WTC11 (cell line): ENCODE measurements around the gene HTRA2. TPM values are rescaled to one million over a fixed set of nuclear protein-coding genes. Genes with fewer than 3 reads are reported as not detected.
A peak's percentile ranks its signal among the peaks of the same experiment; 100 is the strongest.

Experiments
- ATAC-seq: fragments of 200-7000 bp; cut with Tn5 transposase; 2 replicates; pipeline ENCODE4 v1.10.0; 2021; ENCODE audit warnings: mild to moderate bottlenecking, moderate library complexity
- CTCF ChIA-PET: fragments of 300-600 bp; sonication (Branson Sonifier 250); formaldehyde crosslinking; loops from one replicate; lab custom pipeline; 2021; ENCODE audit warnings: antibody characterized with exemption; lab: Charles Lee
- POLR2A ChIA-PET: fragments of 350-600 bp; sonication (Branson Sonifier 250); formaldehyde crosslinking; loops from one replicate; lab custom pipeline; 2021; ENCODE audit warnings: antibody characterized with exemption; lab: Charles Lee
- DNase-seq: peaks from one replicate; pipeline ENCODE4 v3.0.0; 2021; ENCODE audit warnings: low spot score
- H3K27ac Mint-ChIP-seq: 2 replicates; pipeline ENCODE4 v1.8.0; 2021; ENCODE audit warnings: mixed read lengths
- H3K27me3 Mint-ChIP-seq: 2 replicates; pipeline ENCODE4 v1.8.0; 2021; ENCODE audit warnings: low read depth, mild to moderate bottlenecking, moderate library complexity, mixed read lengths
- H3K36me3 Mint-ChIP-seq: 2 replicates; pipeline ENCODE4 v1.8.0; 2021; ENCODE audit warnings: mixed read lengths
- H3K4me1 Mint-ChIP-seq: 2 replicates; pipeline ENCODE4 v1.8.0; 2022; ENCODE audit warnings: mixed read lengths
- H3K4me3 Mint-ChIP-seq: 2 replicates; pipeline ENCODE4 v1.8.0; 2021; ENCODE audit warnings: mild to moderate bottlenecking, moderate library complexity, mixed read lengths
- H3K9me3 Mint-ChIP-seq: 2 replicates; pipeline ENCODE4 v1.8.0; 2021; ENCODE audit warnings: mixed read lengths
- CREB1 ChIP-seq: sonication (generic); formaldehyde crosslinking; IDR thresholded peaks from 2 replicates; pipeline ENCODE4 v1.8.0; 2023; ENCODE audit warnings: mild to moderate bottlenecking, missing genetic modification reagents
- EMX1 ChIP-seq: fragments of 250-450 bp; sonication (Bioruptor Pico); IDR thresholded peaks from 2 replicates; pipeline ENCODE4 v1.8.0; 2021; ENCODE audit warnings: mild to moderate bottlenecking
- ESRRA ChIP-seq: sonication (generic); formaldehyde crosslinking; IDR thresholded peaks from 2 replicates; pipeline ENCODE4 v1.8.1; 2022; ENCODE audit warnings: mild to moderate bottlenecking, missing genetic modification reagents, borderline replicate concordance
- FOXK1 ChIP-seq: sonication (generic); formaldehyde crosslinking; IDR thresholded peaks from 2 replicates; pipeline ENCODE4 v1.8.0; 2022; ENCODE audit warnings: mild to moderate bottlenecking, moderate library complexity, missing genetic modification reagents
- GABPB1 ChIP-seq: sonication (generic); formaldehyde crosslinking; IDR thresholded peaks from 2 replicates; pipeline ENCODE4 v1.8.1; 2023; ENCODE audit warnings: mild to moderate bottlenecking, missing genetic modification reagents
- KAT7 ChIP-seq: sonication (generic); formaldehyde crosslinking; IDR thresholded peaks from 2 replicates; pipeline ENCODE4 v1.8.1; 2023; ENCODE audit warnings: missing genetic modification reagents, mild to moderate bottlenecking, borderline replicate concordance
- NR2C2 ChIP-seq: sonication (generic); formaldehyde crosslinking; IDR thresholded peaks from 2 replicates; pipeline ENCODE4 v1.8.0; 2022; ENCODE audit warnings: mild to moderate bottlenecking, missing genetic modification reagents
- SMAD3 ChIP-seq: sonication (generic); formaldehyde crosslinking; IDR thresholded peaks from 2 replicates; pipeline ENCODE4 v1.8.0; 2022; ENCODE audit warnings: missing genetic modification reagents, mild to moderate bottlenecking, borderline replicate concordance
- TP53 ChIP-seq: sonication (generic); formaldehyde crosslinking; IDR thresholded peaks from 2 replicates; pipeline ENCODE4 v1.8.1; 2023; ENCODE audit warnings: mild to moderate bottlenecking, missing genetic modification reagents
- ZNF317 ChIP-seq: sonication (generic); formaldehyde crosslinking; IDR thresholded peaks from 2 replicates; pipeline ENCODE4 v1.8.1; 2023; ENCODE audit warnings: low read depth, mild to moderate bottlenecking, moderate library complexity, missing genetic modification reagents, borderline replicate concordance
- ZNF396 ChIP-seq: fragments of 250-450 bp; sonication (Bioruptor Pico); IDR thresholded peaks from 2 replicates; pipeline ENCODE4 v1.8.0; 2021; ENCODE audit warnings: mild to moderate bottlenecking, moderate library complexity, borderline replicate concordance
- ZNF416 ChIP-seq: fragments of 250-450 bp; sonication (Bioruptor Pico); IDR thresholded peaks from 2 replicates; pipeline ENCODE4 v1.9.0; 2021; ENCODE audit warnings: mild to moderate bottlenecking, inconsistent platforms
- ZNF423 ChIP-seq: fragments of 250-450 bp; sonication (Bioruptor Pico); IDR thresholded peaks from 2 replicates; pipeline ENCODE4 v2.1.2; 2022; ENCODE audit warnings: mild to moderate bottlenecking, moderate library complexity
- total RNA-seq: library from RNA; stranded (reverse); gene quantifications from 3 replicates; pipeline ENCODE4 v1.2.3, GENCODE V29; 2021
- TF ChIP-seq, protein P1 (sequence below): sonication (generic); formaldehyde crosslinking; IDR thresholded peaks from 2 replicates; pipeline ENCODE4 v1.8.1; 2022; ENCODE audit warnings: missing genetic modification reagents, borderline replicate concordance
- TF ChIP-seq, protein P2 (sequence below): sonication (generic); formaldehyde crosslinking; IDR thresholded peaks from 2 replicates; pipeline ENCODE4 v1.8.0; 2022; ENCODE audit warnings: mild to moderate bottlenecking, missing genetic modification reagents
- TF ChIP-seq, protein P3 (sequence below): sonication (generic); formaldehyde crosslinking; IDR thresholded peaks from 2 replicates; pipeline ENCODE4 v1.8.1; 2022; ENCODE audit warnings: low read depth, mild to moderate bottlenecking, moderate library complexity, missing genetic modification reagents, borderline replicate concordance
- TF ChIP-seq, protein P4 (sequence below): sonication (generic); formaldehyde crosslinking; IDR thresholded peaks from 2 replicates; pipeline ENCODE4 v1.8.0; 2022; ENCODE audit warnings: mild to moderate bottlenecking, missing genetic modification reagents

Gene HTRA2
- total RNA-seq, 1 experiment from 2014 or later, result 30.0 TPM

DNA sequence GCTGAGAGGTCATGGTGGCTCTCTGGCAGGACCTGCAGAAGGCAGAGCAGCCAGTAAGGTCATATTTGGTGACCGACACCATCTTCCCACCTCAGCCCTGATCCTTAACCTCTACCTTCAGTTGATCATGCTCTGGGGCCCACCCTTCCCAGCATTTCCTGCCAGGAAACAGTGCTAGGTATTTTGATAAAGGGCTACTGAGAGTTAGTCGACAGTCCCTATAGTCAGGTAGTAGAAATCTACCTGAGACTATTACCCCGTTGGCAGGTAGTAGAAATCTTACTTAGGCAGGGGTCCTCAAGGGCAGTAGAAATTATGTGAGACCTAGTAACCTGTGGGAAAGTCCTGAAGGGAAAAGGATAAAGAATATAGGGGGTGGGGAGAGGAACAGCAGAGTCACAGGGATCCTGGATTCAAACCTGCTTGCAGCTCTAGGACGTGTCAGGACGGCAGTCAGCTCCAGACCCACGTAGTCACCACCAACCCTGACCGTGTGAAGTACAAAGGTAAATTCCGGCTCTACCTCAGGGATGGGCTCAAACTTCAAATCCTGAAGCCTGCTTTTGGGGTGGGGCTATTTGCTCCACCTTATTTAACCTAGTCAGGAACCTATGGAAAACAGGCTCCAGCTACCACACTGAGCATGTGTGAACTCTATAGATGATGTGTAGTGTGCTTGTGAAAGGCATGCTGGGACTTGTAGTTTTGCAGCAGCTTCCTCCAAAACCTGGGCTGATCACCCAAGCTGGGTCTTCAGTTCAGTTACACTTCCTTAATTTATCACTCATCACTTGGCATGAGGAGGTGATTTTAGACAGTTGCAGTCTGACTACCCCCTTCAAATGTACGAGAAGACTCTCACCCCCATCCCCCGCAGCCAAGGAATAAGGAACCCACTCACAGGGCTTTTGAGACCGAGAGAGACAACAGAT is 3.8 kb upstream of the HTRA2 start, which contains the start of gene DQX1:
Gene DQX1, minus strand, starts transcription at position 515 of the 932 bp plus-strand sequence. Its CDS starts 502 bp downstream, at position 13.
- TF ChIP-seq TP53 (CRISPR knock-in tag) (no peak), ESRRA (no peak), ZNF317 (CRISPR knock-in tag) (peak; percentile 98)
- TF ChIP-seq, all 79 proteins: peak for 1
- ATAC-seq (peak; percentile 21), DNase-seq (no peak)
- Mint-ChIP-seq H3K27me3 (peaks cover 27% of the 10 kb centered on the region), H3K9me3 (0 out of 2 replicates have a peak, but pooled peaks cover 3% of the 10 kb centered on the region), H3K36me3 (peaks cover 21% of the 10 kb centered on the region), H3K4me3 (peak within 1 kb of the TSS; percentile 41), H3K4me1 (peaks cover 14% of the 10 kb centered on the region), H3K27ac (peak within 1 kb of the TSS; percentile 60; the same call in 1 of the 2 replicates)
- CTCF ChIA-PET, result interaction anchor here (0.7 to 1.5 kb wide), 7 partner anchors 9 to 348 kb away, joined by 3 to 5 read pairs (median 4); partner anchors contain the start of genes CCDC142, MOB1A and TTC31
- POLR2A ChIA-PET, result interaction anchor here (0.6 to 1.1 kb wide), 2 partner anchors 18 to 44 kb away, joined by 3 to 4 read pairs; partner anchors contain the start of genes CCDC142 and TTC31

DNA sequence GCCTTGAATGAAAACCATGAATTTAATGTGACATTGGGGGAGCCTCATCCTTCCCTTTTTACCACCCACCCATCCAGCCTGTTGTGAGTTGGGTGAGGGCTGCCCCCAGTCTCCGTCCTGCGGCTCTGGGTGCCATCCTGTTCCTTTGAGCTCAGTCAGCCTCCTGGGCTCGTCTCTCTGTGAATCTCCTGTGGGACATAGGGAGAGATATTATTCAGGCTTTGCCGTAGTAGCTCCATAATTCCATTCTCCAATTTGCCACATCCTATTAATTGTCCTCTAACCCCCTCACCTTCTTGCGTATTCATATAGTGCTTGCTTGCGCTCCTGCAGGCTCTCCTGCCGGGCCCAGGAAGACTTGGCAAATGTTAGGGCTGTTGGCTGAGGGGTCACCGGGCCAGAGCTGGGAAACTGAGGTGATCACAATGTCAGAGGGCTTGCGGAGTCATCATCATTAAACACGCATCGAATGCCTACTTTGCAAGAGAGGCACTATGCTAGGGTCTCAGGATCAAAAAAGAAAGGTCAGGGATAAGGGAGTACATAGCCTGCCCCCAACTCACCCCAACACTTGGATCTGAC is 3.0 kb upstream of the HTRA2 start:
- ATAC-seq (no peak), DNase-seq (no peak)
- POLR2A ChIA-PET, result interaction anchor here (0.6 to 1.1 kb wide), 2 partner anchors 18 to 44 kb away, joined by 3 to 4 read pairs; partner anchors contain the start of genes CCDC142 and TTC31
- Mint-ChIP-seq H3K4me1 (peaks cover 14% of the 10 kb centered on the region), H3K36me3 (peaks cover 21% of the 10 kb centered on the region), H3K27ac (no peak overlapping the region), H3K9me3 (0 out of 2 replicates have a peak, but pooled peaks cover 3% of the 10 kb centered on the region), H3K4me3 (peak overlapping the region; percentile 41), H3K27me3 (peaks cover 21% of the 10 kb centered on the region)
- TF ChIP-seq ZNF396 (CRISPR knock-in tag) (no peak), GABPB1 (CRISPR knock-in tag) (no peak), FOXK1 (CRISPR knock-in tag) (no peak)
- TF ChIP-seq, protein P1, sequence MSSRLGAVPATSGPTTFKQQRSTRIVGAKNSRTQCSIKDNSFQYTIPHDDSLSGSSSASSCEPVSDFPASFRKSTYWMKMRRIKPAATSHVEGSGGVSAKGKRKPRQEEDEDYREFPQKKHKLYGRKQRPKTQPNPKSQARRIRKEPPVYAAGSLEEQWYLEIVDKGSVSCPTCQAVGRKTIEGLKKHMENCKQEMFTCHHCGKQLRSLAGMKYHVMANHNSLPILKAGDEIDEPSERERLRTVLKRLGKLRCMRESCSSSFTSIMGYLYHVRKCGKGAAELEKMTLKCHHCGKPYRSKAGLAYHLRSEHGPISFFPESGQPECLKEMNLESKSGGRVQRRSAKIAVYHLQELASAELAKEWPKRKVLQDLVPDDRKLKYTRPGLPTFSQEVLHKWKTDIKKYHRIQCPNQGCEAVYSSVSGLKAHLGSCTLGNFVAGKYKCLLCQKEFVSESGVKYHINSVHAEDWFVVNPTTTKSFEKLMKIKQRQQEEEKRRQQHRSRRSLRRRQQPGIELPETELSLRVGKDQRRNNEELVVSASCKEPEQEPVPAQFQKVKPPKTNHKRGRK (CRISPR knock-in tag), result no peak
- TF ChIP-seq, protein P2, sequence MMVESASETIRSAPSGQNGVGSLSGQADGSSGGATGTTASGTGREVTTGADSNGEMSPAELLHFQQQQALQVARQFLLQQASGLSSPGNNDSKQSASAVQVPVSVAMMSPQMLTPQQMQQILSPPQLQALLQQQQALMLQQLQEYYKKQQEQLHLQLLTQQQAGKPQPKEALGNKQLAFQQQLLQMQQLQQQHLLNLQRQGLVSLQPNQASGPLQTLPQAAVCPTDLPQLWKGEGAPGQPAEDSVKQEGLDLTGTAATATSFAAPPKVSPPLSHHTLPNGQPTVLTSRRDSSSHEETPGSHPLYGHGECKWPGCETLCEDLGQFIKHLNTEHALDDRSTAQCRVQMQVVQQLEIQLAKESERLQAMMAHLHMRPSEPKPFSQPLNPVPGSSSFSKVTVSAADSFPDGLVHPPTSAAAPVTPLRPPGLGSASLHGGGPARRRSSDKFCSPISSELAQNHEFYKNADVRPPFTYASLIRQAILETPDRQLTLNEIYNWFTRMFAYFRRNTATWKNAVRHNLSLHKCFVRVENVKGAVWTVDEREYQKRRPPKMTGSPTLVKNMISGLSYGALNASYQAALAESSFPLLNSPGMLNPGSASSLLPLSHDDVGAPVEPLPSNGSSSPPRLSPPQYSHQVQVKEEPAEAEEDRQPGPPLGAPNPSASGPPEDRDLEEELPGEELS (CRISPR knock-in tag), result no peak
- CTCF ChIA-PET, result interaction anchor here (1.0 to 1.5 kb wide), 6 partner anchors 9 to 51 kb away, joined by 3 to 5 read pairs (median 4); partner anchors contain the start of genes CCDC142 and TTC31

DNA sequence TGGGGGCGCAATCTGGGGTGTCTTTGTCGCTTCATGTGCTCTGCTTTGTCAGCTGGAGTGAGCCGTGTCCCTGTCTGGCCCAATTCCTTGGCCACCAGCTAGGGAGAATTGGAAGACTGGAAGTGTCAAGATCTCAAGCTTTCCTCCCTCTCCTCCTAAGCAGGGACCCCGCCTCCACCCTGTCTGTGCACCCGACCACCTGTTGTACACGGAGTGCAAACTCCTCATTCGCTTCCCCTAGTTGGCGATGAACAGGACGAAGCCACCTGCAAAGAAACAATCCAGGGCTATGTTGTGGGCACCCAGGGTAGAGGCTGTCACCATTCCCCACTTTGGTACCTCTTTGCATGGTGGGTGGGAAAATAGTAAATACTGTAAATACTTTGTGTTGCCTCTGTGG is 2.0 kb upstream of the HTRA2 start:
- DNase-seq (no peak), ATAC-seq (no peak)
- POLR2A ChIA-PET, result no interaction called here
- CTCF ChIA-PET, result no interaction called here
- Mint-ChIP-seq H3K4me1 (peaks cover 14% of the 10 kb centered on the region), H3K4me3 (peak overlapping the region; percentile 99), H3K36me3 (peaks cover 28% of the 10 kb centered on the region), H3K27ac (no peak overlapping the region), H3K9me3 (0 out of 2 replicates have a peak, but pooled peaks cover 3% of the 10 kb centered on the region), H3K27me3 (peaks cover 11% of the 10 kb centered on the region)
- TF ChIP-seq ZNF416 (CRISPR knock-in tag), result no peak
- no peak for TF ChIP-seq SMAD3 (CRISPR knock-in tag)
- TF ChIP-seq KAT7, result no peak
- TF ChIP-seq CREB1 (CRISPR knock-in tag), result no peak
- TF ChIP-seq, protein P2 (CRISPR knock-in tag), result no peak
- TF ChIP-seq, protein P3, sequence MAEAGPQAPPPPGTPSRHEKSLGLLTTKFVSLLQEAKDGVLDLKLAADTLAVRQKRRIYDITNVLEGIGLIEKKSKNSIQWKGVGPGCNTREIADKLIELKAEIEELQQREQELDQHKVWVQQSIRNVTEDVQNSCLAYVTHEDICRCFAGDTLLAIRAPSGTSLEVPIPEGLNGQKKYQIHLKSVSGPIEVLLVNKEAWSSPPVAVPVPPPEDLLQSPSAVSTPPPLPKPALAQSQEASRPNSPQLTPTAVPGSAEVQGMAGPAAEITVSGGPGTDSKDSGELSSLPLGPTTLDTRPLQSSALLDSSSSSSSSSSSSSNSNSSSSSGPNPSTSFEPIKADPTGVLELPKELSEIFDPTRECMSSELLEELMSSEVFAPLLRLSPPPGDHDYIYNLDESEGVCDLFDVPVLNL (CRISPR knock-in tag), result no peak
- no peak for TF ChIP-seq ZNF423
- TF ChIP-seq, protein P4, sequence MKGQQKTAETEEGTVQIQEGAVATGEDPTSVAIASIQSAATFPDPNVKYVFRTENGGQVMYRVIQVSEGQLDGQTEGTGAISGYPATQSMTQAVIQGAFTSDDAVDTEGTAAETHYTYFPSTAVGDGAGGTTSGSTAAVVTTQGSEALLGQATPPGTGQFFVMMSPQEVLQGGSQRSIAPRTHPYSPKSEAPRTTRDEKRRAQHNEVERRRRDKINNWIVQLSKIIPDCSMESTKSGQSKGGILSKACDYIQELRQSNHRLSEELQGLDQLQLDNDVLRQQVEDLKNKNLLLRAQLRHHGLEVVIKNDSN (CRISPR knock-in tag), result no peak
- no peak for TF ChIP-seq NR2C2 (CRISPR knock-in tag)
- no peak for TF ChIP-seq EMX1 (CRISPR knock-in tag)
